Breast epithelium (tissue), 3 donors: ENCODE measurements around the gene NOB1.

Experiments used
- POLR2AphosphoS5 ChIP-seq, 3 donors: sonication (generic); formaldehyde crosslinking; IDR thresholded peaks; one replicate each; pipeline ENCODE4 v1.6.1; 2017; ENCODE audit warnings: antibody characterized with exemption in 3 of 3
- TF ChIP-seq, protein P1 (sequence below), 3 donors: fragments of 450-650 bp; IDR thresholded peaks; one replicate each; pipeline ENCODE4 v1.5.1; 2016 to 2017; ENCODE audit warnings: antibody characterized with exemption in 3 of 3, mild to moderate bottlenecking in 3 of 3, moderate library complexity in 3 of 3

GRCh38 chr16:69775563-69775962, 20.8 kb upstream of the NOB1 start:
- TF ChIP-seq POLR2AphosphoS5 (IDR thresholded peaks at IDR 0.05) = no peak
- TF ChIP-seq, protein P1, sequence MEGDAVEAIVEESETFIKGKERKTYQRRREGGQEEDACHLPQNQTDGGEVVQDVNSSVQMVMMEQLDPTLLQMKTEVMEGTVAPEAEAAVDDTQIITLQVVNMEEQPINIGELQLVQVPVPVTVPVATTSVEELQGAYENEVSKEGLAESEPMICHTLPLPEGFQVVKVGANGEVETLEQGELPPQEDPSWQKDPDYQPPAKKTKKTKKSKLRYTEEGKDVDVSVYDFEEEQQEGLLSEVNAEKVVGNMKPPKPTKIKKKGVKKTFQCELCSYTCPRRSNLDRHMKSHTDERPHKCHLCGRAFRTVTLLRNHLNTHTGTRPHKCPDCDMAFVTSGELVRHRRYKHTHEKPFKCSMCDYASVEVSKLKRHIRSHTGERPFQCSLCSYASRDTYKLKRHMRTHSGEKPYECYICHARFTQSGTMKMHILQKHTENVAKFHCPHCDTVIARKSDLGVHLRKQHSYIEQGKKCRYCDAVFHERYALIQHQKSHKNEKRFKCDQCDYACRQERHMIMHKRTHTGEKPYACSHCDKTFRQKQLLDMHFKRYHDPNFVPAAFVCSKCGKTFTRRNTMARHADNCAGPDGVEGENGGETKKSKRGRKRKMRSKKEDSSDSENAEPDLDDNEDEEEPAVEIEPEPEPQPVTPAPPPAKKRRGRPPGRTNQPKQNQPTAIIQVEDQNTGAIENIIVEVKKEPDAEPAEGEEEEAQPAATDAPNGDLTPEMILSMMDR (IDR thresholded peaks at IDR 0.05) = no peak
